A673 (cell line): ENCODE data around the gene SH3RF1. TPM values are rescaled to one million over a fixed set of nuclear protein-coding genes. Genes with fewer than 3 reads are reported as not detected.

ENCODE experiments used
- BruUV-seq: library from RNA; stranded (reverse); fragments of 400-500 nt; replicated peaks from 2 replicates; lab custom pipeline; 2021; lab: Mats Ljungman, UMichigan
- CTCF ChIA-PET: fragments of 300-600 bp; sonication (Branson Sonifier 250); formaldehyde crosslinking; loops from one replicate; lab custom pipeline; 2022; ENCODE audit warnings: antibody characterized with exemption; lab: Charles Lee
- POLR2A ChIA-PET: fragments of 300-600 bp; sonication (Branson Sonifier 250); formaldehyde crosslinking; loops from one replicate; lab custom pipeline; 2022; ENCODE audit warnings: antibody characterized with exemption; ENCODE audit not compliant: low non-redundant PET; lab: Charles Lee
- DNase-seq: peaks from one replicate; pipeline ENCODE4 v3.0.0-alpha.2; 2015; ENCODE audit warnings: low spot score
- H3K27ac ChIP-seq: fragments of 200-600 bp; sonication (generic); 2 replicates; pipeline ENCODE4 v1.5.1; 2016; ENCODE audit warnings: mixed run types, low read depth, mild to moderate bottlenecking, mixed read lengths, antibody characterized with exemption, low read length; ENCODE audit not compliant: poor library complexity, severe bottlenecking
- H3K27me3 ChIP-seq: fragments of 200-600 bp; sonication (generic); replicated peaks from 2 replicates; pipeline ENCODE4 v1.6.1; 2017; ENCODE audit warnings: mixed run types, low read depth, mild to moderate bottlenecking, mixed read lengths, antibody characterized with exemption, low read length; ENCODE audit not compliant: insufficient read depth, poor library complexity
- H3K36me3 ChIP-seq: fragments of 200-600 bp; sonication (generic); 2 replicates; pipeline ENCODE4 v1.6.1; 2016; ENCODE audit warnings: mixed run types, mild to moderate bottlenecking, mixed read lengths, antibody characterized with exemption, low read length; ENCODE audit not compliant: insufficient read depth, poor library complexity, severe bottlenecking
- H3K4me1 ChIP-seq: fragments of 200-600 bp; sonication (generic); 2 replicates; pipeline ENCODE4 v1.6.1; 2017; ENCODE audit warnings: mixed run types, mild to moderate bottlenecking, mixed read lengths, antibody characterized with exemption, low read length; ENCODE audit not compliant: insufficient read depth, poor library complexity, severe bottlenecking
- H3K4me3 ChIP-seq: fragments of 200-600 bp; sonication (generic); 2 replicates; pipeline ENCODE4 v1.5.1; 2016; ENCODE audit warnings: low read depth, mixed run types, mild to moderate bottlenecking, mixed read lengths, low read length; ENCODE audit not compliant: poor library complexity, severe bottlenecking
- H3K9me3 ChIP-seq: fragments of 200-600 bp; sonication (generic); 2 replicates; pipeline ENCODE4 v1.6.1; 2016; ENCODE audit warnings: mixed run types, low read depth, mild to moderate bottlenecking, mixed read lengths, antibody characterized with exemption, low read length; ENCODE audit not compliant: poor library complexity, severe bottlenecking
- EZH2 ChIP-seq: fragments of 200-600 bp; sonication (generic); IDR thresholded peaks from 2 replicates; pipeline ENCODE4 v1.6.1; 2017; ENCODE audit warnings: borderline replicate concordance, low read depth, mild to moderate bottlenecking, mixed read lengths, antibody characterized with exemption, low read length; ENCODE audit not compliant: poor library complexity, severe bottlenecking
- intact Hi-C: fragments of 100-400 bp; cut with micrococcal nuclease; formaldehyde crosslinking; loops from one replicate; pipeline ENCODE4 v1.10.0; 2022; ENCODE audit not compliant: unreplicated experiment
- total RNA-seq: library from RNA; stranded (reverse); gene quantifications from 2 replicates; pipeline ENCODE4 v1.2.3, GENCODE V29; 2021
- TF ChIP-seq, protein P1 (sequence below): fragments of 300-800, 200-600 bp; sonication (generic); conservative IDR thresholded peaks from 2 replicates; pipeline ENCODE4 v1.5.1; 2017; ENCODE audit warnings: low read depth, mild to moderate bottlenecking, antibody characterized with exemption, low read length, moderate library complexity, mixed read lengths

SH3RF1 gene
- total RNA-seq, 1 experiment from 2014 or later: 15.3 TPM

DNA sequence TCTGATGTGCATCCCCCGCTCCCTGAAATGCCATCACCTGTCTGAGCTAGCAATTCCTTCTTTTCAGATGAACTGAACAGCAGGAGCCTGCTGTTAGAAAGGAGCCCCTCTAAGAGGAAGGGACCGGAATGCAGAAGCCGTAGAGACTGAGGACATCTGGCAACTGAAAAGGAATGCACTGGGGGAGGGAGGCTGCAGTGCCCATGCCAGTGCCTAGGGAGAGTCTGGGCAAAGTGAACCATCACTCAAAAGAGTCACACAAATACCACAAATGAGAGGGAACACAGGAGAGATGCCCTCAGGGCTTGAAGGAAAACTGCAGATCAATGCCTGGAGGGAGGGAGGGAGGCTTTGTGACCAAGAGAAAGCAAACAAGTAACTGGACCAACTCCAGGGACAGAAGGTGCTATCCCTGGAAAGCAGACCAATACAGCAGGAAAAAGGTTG lies 166.8 kb downstream of the SH3RF1 start:
- intact Hi-C loops: no loop called here
- CTCF ChIA-PET: no interaction called here
- no peak for DNase-seq

DNA sequence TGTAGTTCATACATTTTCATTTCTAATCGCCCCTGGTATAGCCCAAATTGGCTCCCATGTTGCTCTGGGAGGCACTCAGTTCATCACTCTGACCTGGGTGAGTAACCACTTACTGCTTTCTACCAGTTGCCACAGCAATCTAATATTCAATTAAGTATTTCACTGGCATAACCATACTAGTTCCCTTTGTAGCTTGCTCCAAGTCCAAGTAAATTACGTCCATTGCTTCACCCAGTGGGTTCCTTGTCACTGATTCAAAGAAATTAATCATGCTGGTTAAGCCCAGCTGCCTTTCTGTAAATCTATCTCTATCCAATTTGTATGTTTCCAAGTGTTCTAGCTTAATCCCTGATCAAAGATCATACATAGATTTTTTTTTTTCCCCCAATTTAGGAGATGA lies 168.7 kb downstream of the SH3RF1 start:
- intact Hi-C loops: no loop called here
- BruUV-seq: no TSS peak
- POLR2A ChIA-PET: interaction anchor here (0.5 kb wide), 1 partner anchor 92 kb away, joined by 5 read pairs; the partner anchor contains the start of gene CBR4

More for the DNA sequence above, 166.8 kb downstream of the SH3RF1 start:
- Histone ChIP-seq H3K27me3 (no peaks in the 10 kb centered on the region), H3K4me1 (peaks cover 40% of the 10 kb centered on the region), H3K4me3 (no peak overlapping the region), H3K9me3 (no peaks in the 10 kb centered on the region), H3K36me3 (no peaks in the 10 kb centered on the region), H3K27ac (no peak overlapping the region)
- POLR2A ChIA-PET: no interaction called here
- no TSS peak for BruUV-seq
- TF ChIP-seq, protein P1, sequence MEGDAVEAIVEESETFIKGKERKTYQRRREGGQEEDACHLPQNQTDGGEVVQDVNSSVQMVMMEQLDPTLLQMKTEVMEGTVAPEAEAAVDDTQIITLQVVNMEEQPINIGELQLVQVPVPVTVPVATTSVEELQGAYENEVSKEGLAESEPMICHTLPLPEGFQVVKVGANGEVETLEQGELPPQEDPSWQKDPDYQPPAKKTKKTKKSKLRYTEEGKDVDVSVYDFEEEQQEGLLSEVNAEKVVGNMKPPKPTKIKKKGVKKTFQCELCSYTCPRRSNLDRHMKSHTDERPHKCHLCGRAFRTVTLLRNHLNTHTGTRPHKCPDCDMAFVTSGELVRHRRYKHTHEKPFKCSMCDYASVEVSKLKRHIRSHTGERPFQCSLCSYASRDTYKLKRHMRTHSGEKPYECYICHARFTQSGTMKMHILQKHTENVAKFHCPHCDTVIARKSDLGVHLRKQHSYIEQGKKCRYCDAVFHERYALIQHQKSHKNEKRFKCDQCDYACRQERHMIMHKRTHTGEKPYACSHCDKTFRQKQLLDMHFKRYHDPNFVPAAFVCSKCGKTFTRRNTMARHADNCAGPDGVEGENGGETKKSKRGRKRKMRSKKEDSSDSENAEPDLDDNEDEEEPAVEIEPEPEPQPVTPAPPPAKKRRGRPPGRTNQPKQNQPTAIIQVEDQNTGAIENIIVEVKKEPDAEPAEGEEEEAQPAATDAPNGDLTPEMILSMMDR: no peak
- TF ChIP-seq EZH2: no peak

GRCh38 chr4:169100670-169101101 lies 170.1 kb downstream of the SH3RF1 start:
- ChIA-PET CTCF (no interaction called here), POLR2A (no interaction called here)
- Histone ChIP-seq H3K27ac (peak overlapping the region; percentile 63), H3K36me3 (no peaks in the 10 kb centered on the region), H3K4me1 (peaks cover 47% of the 10 kb centered on the region), H3K27me3 (no peaks in the 10 kb centered on the region), H3K9me3 (no peaks in the 10 kb centered on the region), H3K4me3 (no peak overlapping the region)
- intact Hi-C loops: no loop called here
- BruUV-seq: no TSS peak
- DNase-seq: no peak
- TF ChIP-seq, protein P1: no peak
- no peak for TF ChIP-seq EZH2

More for the DNA sequence above, 168.7 kb downstream of the SH3RF1 start:
- Histone ChIP-seq H3K9me3 (no peaks in the 10 kb centered on the region), H3K4me1 (peaks cover 47% of the 10 kb centered on the region), H3K27me3 (no peaks in the 10 kb centered on the region), H3K36me3 (no peaks in the 10 kb centered on the region), H3K27ac (peak overlapping the region; percentile 27), H3K4me3 (no peak overlapping the region)
- CTCF ChIA-PET: interaction anchor here (0.9 kb wide), 1 partner anchor 13 kb away, joined by 6 read pairs; no protein-coding TSS in a partner anchor
- peak; percentile 45 for DNase-seq
- TF ChIP-seq, protein P1: no peak
- TF ChIP-seq EZH2: no peak
